22Rv1 (cell line): ENCODE results near the gene ZNRF1.

Source experiments
- H3K27ac ChIP-seq: fragments of 450-650 bp; 2 replicates; pipeline ENCODE4 v1.5.1; 2017
- ZFX ChIP-seq: fragments of 450-650 bp; IDR thresholded peaks from 2 replicates; pipeline ENCODE4 v1.6.1; 2017; ENCODE audit warnings: antibody characterized with exemption, borderline replicate concordance
- TF ChIP-seq, protein P1 (sequence below): fragments of 450-650 bp; IDR thresholded peaks from 2 replicates; pipeline ENCODE4 v1.5.1; 2017; ENCODE audit warnings: mild to moderate bottlenecking

ZNRF1 gene

DNA sequence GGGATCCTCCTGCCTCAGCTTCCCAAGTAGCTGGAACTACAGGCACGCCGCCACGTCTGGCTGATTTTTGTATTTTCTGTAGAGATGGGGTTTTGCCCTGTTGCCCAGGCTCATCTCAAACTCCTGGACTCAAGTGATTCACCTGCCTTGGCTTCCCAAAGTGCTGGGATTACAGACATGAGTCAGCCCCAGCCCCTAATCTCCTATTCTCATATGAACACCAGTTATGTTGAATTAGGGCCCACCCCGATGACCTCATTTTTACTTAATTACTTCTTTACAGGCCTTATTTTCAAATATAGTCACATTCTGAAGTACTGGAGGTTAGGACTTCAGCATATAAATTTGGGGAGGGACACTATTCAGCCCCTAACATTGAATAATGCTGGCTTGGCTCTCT is 49.2 kb downstream of the ZNRF1 start:
- TF ChIP-seq, protein P1, sequence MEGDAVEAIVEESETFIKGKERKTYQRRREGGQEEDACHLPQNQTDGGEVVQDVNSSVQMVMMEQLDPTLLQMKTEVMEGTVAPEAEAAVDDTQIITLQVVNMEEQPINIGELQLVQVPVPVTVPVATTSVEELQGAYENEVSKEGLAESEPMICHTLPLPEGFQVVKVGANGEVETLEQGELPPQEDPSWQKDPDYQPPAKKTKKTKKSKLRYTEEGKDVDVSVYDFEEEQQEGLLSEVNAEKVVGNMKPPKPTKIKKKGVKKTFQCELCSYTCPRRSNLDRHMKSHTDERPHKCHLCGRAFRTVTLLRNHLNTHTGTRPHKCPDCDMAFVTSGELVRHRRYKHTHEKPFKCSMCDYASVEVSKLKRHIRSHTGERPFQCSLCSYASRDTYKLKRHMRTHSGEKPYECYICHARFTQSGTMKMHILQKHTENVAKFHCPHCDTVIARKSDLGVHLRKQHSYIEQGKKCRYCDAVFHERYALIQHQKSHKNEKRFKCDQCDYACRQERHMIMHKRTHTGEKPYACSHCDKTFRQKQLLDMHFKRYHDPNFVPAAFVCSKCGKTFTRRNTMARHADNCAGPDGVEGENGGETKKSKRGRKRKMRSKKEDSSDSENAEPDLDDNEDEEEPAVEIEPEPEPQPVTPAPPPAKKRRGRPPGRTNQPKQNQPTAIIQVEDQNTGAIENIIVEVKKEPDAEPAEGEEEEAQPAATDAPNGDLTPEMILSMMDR = no peak
- no peak for TF ChIP-seq ZFX
- no peak overlapping the region for H3K27ac ChIP-seq

DNA sequence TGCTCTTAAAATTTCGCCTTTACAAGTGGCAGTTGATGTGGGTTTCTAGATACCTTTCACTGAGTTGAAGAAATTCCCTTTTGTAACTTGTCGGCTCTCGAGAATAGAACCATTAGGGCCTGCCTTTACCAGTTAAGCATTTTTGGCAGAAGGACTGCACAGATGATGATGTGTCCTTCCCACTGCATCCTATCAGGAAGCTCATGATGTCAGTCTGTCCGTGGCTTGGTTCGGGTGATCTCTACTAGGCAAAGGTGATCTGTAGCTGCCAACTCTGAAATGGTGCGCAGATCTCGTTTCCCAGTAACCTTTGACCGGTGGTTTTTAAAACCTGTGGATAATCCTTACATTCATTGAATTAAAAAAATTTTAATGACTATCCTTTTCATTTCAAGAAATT is 49.7 kb downstream of the ZNRF1 start:
- TF ChIP-seq, protein P1 = no peak
- TF ChIP-seq ZFX = no peak
- no peak overlapping the region for H3K27ac ChIP-seq

DNA sequence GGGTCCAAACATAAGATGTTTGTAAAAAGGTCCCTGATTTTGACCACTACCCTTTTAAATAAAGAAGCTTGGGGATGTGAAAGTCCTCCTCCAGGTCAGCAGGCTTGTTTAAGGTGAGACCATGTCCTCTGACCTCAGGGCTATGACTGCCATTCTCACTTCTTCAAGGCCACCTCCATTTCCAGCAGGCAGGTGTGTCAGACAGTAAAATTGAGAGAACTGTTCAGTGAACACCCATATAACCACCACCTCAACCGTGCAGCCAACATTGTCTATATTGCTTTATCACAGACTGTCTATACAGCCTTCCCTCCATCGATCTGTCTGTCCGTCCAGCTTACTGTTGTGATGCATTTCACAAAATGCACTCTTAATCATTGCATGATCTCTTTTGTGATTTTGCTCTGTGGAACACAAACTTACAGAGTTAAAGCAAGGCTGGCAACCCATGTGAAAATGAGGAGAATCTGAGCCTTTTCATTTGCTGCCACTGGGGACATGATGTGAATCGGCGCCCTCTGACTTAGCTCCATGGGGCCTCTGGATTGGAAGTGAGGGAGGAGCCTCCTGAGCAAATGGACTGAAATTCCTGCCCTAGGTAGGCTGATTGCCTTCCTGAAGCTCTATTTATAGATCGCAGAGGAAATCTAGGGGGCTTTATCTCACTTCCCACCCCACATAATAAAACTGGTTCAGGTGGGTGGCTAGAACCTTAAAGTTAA is 53.8 kb downstream of the ZNRF1 start:
- TF ChIP-seq, protein P1 = no peak
- no peak for TF ChIP-seq ZFX

DNA sequence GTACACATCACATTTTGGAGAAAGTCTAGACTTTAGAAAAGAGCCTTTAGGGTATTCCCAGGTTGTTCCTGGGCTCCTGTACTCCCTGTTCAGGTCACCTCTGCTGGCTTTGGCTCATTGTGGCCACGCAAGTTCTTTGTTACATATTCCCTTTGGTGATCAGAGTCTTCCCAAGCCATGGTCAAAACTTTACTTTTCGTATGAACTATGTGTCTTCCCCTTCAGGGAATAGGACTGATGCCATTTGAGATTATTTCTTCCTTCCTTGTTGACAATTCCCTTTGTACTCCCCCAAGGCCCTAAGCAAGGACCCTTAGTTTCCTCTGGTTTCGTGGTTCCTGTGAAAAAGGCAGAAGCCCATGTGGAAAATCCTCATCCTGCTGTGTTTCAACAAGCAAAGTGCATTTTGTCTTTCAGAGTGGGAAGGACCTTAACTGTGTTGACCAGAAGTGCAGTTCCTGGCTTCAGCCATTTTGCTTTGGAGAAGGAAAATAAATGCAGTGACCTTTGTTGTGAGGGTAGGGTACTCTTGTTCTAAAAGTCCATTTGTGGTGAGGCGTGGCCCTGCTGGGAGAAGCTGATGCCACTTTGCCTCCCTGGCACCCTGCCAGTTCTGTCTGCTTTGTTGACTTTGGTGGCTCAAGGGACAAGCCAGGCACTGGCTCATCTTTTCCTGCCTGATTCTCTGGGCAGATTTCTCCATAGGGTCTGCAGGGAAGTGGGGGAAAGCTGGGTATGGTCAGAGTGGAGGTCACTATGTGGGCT is 55.1 kb downstream of the ZNRF1 start:
- TF ChIP-seq, protein P1 = no peak
- no peak for TF ChIP-seq ZFX
- peak overlapping the region; percentile 22; the same call in 1 of the 2 replicates for H3K27ac ChIP-seq

More for the DNA sequence above, 53.8 kb downstream of the ZNRF1 start:
- H3K27ac ChIP-seq = no peak overlapping the region

DNA sequence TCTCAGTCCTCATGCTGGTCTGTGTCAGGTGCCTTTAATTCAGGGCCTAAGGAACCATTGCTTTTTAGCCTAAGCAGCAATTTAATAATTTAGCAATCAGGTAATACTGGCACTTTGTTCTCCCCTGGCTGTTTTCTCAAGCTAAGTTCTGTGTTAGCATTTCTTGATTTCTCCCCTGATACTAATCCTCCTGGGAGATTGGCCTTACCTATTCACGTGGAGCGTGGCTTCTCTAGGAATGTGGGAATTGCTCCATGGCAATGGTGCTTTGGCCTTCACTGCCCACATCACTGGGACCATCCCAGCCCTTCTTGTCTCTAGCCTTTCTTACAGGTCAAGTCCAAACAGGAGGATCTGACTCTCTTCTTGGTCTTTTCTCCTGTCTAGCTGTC is 55.7 kb downstream of the ZNRF1 start:
- no peak overlapping the region for H3K27ac ChIP-seq
- no peak for TF ChIP-seq ZFX
- TF ChIP-seq, protein P1 = no peak

DNA sequence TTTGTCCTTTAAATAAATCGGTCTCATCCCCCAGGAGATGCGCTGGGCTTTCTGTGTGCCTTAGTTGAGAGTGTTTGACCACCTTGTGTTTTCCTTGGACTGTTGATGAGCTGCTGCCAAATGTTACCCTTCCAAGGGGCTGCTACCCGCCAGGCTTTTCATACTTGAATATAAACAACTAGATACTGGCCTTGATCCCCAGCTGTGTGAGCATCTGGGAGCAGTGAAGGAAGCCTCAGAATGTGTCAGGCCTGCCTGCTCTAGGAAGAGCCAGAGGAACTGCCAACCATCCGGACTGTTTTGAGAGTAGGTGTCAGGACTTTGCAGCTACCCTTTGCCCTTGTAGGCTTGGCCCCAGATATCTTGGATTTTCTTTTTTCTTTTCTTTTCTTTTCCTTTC is 60.0 kb downstream of the ZNRF1 start:
- H3K27ac ChIP-seq = no peak overlapping the region
- TF ChIP-seq, protein P1 = no peak
- TF ChIP-seq ZFX = no peak

DNA sequence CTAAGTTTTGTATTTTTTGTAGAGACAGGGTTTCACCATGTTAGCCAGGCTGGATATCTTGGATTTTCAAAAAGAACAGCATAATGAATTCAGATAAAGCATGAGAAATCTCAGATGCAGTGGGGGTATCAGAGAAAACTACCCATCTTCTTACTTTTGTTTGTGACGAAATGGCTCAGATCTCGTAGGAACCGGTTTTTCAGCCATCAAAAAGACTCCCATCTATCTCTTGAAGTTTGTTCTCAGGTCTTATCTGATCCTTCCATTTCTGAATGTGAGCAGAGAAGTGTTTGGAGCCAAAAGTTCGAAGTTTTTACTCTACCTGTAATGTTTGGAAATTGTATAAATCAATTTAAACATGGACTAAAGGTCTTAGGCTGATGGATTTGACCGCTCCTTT is 60.6 kb downstream of the ZNRF1 start:
- no peak for TF ChIP-seq ZFX
- TF ChIP-seq, protein P1 = no peak
- no peak overlapping the region for H3K27ac ChIP-seq
